Lower leg skin (tissue), 4 donors: ENCODE measurements around the gene CFD. TPM values are rescaled to one million over a fixed set of nuclear protein-coding genes. Genes with fewer than 3 reads are reported as not detected.

Experiments used
- DNase-seq, 2 donors: peaks; one replicate each; pipeline ENCODE4 v3.0.0-alpha.2; 2019; ENCODE audit warnings: low spot score in 2 of 2
- H3K4me3 ChIP-seq: fragments of 200-600 bp; sonication (generic); 2 replicates; pipeline ENCODE4 v1.5.1; 2017; ENCODE audit warnings: mild to moderate bottlenecking, low read depth; ENCODE audit not compliant: poor library complexity, severe bottlenecking
- CTCF ChIP-seq, 3 donors: fragments of 450-650 bp; IDR thresholded peaks; one replicate each; pipeline ENCODE4 v1.5.1; 2016; ENCODE audit warnings: antibody characterized with exemption in 3 of 3, mild to moderate bottlenecking in 3 of 3, moderate library complexity in 2 of 3
- POLR2A ChIP-seq, 2 donors: fragments of 450-650 bp; IDR thresholded peaks; one replicate each; pipeline ENCODE4 v1.6.1; 2016 to 2017; ENCODE audit warnings: antibody characterized with exemption in 2 of 2, mild to moderate bottlenecking in 1 of 2, moderate library complexity in 1 of 2
- WGBS, 2 donors: methylation state at CpG; one replicate each; pipeline ENCODE4 v1.1.5; 2018; 5-methylcytosine and 5-hydroxymethylcytosine counted together
- intact Hi-C: fragments of 100-400 bp; cut with DNase I; formaldehyde crosslinking; loops from one replicate; pipeline ENCODE4 v1.15.0; 2023; ENCODE audit warnings: low total_unique reads
- total RNA-seq, 4 donors: library from RNA; depleted of rRNA; stranded (reverse); fragments of >200 nt; gene quantifications; one replicate each; pipeline ENCODE4 v1.1.0, GENCODE V29; 2016

The CFD gene
- total RNA-seq, 4 donors from 2014 or later = 263 to 871 (median 364) TPM

GRCh38 chr19:855142-855541, 4.3 kb upstream of the CFD start:
- intact Hi-C loops = loop anchor here (10.0 kb wide), 1 partner anchor 130 kb away; the partner anchor contains the start of gene WDR18
- TF ChIP-seq CTCF (IDR thresholded peaks at IDR 0.05) (no peak), POLR2A (IDR thresholded peaks at IDR 0.05) (no peak)
- WGBS, 2 donors = 88% methylated on average over 9 to 12 of the region's 12 CpGs
- no peak overlapping the region for H3K4me3 ChIP-seq
- no peak for DNase-seq

- intact Hi-C loops = loop anchor here (10.0 kb wide), 1 partner anchor 129 kb away; the partner anchor contains the start of gene WDR18
- no peak for TF ChIP-seq CTCF (IDR thresholded peaks at IDR 0.05)
- TF ChIP-seq POLR2A (IDR thresholded peaks at IDR 0.05) = no peak
- WGBS, 2 donors = 74 to 78% methylated on average over 33 to 34 of the region's 40 CpGs
- no peak for DNase-seq
- no peak overlapping the region for H3K4me3 ChIP-seq
These were observed 3.8 kb upstream of the CFD start for GRCh38 chr19:855566-856120.

- TF ChIP-seq POLR2A (IDR thresholded peaks at IDR 0.05) (no peak), CTCF (IDR thresholded peaks at IDR 0.05) (no peak)
- DNase-seq = no peak
- no peak overlapping the region for H3K4me3 ChIP-seq
- 77 to 85% methylated on average over 9 of the region's 9 CpGs for WGBS, 2 donors
- intact Hi-C loops = loop anchor here (2.0 to 10.0 kb wide), 2 partner anchors 63 to 127 kb away; partner anchors contain the start of gene WDR18
These were observed 1.2 kb upstream of the CFD start for GRCh38 chr19:858284-858683.

- no peak overlapping the region for H3K4me3 ChIP-seq
- no peak for DNase-seq
- 45 to 61% methylated on average over 15 to 29 of the region's 35 CpGs for WGBS, 2 donors
- TF ChIP-seq POLR2A (IDR thresholded peaks at IDR 0.05) = no peak
- TF ChIP-seq CTCF (IDR thresholded peaks at IDR 0.05) = no peak
- intact Hi-C loops = loop anchor here (1.0 kb wide), 1 partner anchor 28 kb away; no protein-coding TSS in a partner anchor
These were observed 1.8 kb downstream of the CFD start for GRCh38 chr19:861141-861755.

- intact Hi-C loops = loop anchor here (1.0 kb wide), 1 partner anchor 29 kb away; no protein-coding TSS in a partner anchor
- TF ChIP-seq POLR2A (IDR thresholded peaks at IDR 0.05) = no peak
- TF ChIP-seq CTCF (IDR thresholded peaks at IDR 0.05) = no peak
- H3K4me3 ChIP-seq = no peak overlapping the region
- 17 to 18% methylated on average over 27 to 56 of the region's 60 CpGs for WGBS, 2 donors
- DNase-seq = no peak
These were observed 2.5 kb downstream of the CFD start for GRCh38 chr19:861756-862580.
